Urothelium cell line (cell line): ENCODE measurements around the gene PLXDC1.
"Not testable (repeated sequence)": the region's sequence is repeated elsewhere in the genome, so short reads cannot be mapped to it uniquely, and the experiment has no call there.

Source experiments
- DNase-seq: peaks from one replicate; pipeline ENCODE4 v3.0.0; 2011; ENCODE audit warnings: low spot score, mixed read lengths
- FAIRE-seq: peaks from 2 replicates; lab custom pipeline; 2011; peaks lifted over from hg19 to GRCh38; lab: Jason Lieb, UNC

The PLXDC1 gene

GRCh38 chr17:39073916-39074315 is 77.5 kb downstream of the PLXDC1 start:
- FAIRE-seq (no peak), DNase-seq (peak; percentile 36)

DNA sequence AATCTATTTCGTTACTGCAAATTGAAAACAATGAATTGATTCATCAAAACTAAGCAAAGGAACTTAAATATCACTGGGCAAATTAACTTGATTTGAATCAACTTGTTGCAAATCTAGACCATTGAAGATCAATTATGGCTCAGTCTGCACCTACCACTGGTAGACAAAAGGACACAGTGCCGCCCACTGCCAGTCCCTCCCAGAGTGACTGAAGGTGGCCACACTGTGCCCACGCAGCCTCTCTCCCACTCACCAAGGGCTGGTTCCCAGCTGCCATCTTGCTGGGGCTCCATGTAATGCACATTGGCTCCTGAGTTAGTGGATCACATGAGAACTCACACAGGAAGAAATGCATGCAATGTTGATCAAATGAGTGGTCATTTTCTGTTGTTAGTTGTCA is 78.1 kb downstream of the PLXDC1 start:
- FAIRE-seq (peak; percentile 13), DNase-seq (no peak)

GRCh38 chr17:39071573-39071972 is 79.9 kb downstream of the PLXDC1 start:
- FAIRE-seq, result no peak
- DNase-seq, result no peak

DNA sequence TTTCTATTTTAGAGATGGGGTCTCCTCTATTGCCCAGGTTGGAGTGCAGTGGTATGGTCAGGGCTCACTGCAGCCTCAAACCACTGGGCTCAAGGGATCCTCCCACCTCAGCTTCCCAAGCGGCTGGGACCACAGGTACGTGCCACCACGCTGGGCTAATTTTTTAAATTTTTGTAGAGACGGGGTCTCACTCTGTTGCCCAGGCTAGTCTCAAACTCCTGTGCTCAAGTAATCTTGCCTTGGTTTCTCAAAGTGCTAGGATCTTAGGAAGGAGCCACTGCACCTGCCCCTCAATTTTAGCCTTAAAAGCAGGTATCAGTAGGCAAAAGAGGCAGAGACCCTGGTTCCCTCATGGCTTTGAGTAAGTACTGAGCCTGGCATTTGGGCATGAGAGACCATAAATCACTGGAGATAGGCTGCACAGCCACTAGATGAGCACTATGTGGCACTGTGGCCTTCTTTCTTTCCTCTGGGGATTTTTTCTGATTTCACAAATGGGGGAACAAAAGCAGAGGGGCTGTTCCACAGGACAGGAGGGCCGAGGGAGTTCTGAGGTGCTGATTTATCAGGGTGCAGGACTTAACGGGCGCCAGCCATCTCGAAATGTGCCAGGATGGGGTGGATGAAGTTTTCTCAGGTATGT is 82.2 kb downstream of the PLXDC1 start:
- no peak for FAIRE-seq

GRCh38 chr17:39064819-39065218 is 86.6 kb downstream of the PLXDC1 start:
- DNase-seq (no peak), FAIRE-seq (peak; percentile 70)

More for the DNA sequence above, 82.2 kb downstream of the PLXDC1 start:
- DNase-seq, result peak; percentile 72

GRCh38 chr17:39064374-39064773 is 87.1 kb downstream of the PLXDC1 start:
- peak; percentile 49 for DNase-seq
- no peak for FAIRE-seq

DNA sequence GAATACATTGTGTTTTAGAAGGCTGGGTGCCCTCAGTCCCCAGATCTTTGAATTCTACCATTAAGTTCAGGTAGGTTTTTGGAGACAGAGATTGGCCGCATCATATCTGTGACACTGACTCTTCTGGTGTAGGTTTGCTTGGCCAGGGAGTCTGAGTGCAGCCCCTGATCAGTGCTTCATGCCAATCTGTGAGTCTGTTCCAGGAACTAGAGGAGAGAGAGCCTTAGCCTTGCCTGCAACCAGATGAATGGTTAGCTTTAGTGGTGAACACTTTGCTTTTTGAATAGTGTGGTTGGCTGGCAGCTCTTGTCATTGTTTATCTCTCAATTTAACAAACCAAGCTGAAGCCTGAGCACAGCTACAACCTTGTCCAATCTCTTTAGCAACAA is 87.8 kb downstream of the PLXDC1 start:
- no peak for FAIRE-seq
- DNase-seq, result no peak

DNA sequence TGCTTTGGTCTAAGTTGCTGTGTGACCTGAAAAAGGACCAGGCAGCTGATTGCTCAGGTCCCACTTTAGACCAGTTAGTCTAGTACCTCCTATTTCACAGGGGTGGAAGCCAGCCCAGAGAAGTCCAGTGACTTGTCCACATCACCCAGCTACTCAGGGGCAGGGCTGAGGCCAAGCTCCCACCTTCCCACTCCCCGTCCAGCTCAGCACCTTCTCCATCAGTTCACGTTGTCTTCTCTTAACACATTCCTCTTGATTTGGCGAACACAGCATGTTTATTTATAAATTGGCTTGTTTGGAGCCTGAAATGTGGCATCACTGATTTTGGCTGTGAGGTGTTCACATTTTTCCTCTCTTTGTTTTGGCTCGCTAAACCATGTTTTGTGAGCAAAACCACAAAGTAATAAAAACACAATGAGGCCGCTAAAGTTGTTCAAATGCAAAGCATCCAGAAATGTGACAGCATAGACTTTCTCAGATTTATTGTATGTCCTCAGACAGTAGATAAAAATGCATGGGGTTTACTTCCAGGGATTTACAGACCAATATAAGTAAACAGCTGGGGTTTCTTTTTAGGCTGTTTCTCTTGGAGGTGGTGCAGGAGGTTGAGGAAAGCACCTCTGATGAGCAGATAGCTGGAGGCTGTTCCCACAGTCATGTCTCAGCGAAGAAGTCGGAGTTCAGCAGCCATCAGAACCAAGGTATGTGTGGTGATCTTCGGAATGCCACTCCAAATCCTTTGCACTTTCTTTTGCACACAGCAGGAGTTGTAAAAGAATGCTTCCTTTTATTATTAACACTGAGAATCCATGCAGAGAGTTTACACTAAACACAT is 88.4 kb downstream of the PLXDC1 start:
- peak; percentile 45 for DNase-seq
- FAIRE-seq, result peak; percentile 65

DNA sequence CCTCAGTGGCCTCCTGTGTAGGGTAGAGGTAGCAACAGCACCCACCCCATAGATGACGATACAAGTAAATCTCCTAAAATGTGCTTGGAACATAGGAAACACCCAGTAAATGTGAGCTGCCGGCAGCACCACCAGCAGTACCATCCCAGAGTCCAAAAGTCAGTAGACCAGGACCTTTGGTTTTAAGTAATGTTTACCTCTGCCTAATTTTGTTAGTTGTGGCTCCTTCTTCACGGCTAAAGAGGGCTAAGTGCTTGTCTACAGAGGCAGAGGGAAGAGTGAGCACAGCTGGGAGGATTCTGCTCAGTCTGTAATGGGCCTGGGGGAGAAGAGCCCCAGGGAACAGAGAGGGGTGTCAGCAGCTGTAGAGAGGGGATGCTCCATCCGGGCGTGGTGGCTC is 92.9 kb downstream of the PLXDC1 start:
- FAIRE-seq (no peak), DNase-seq (no peak)

- DNase-seq (no peak), FAIRE-seq (no peak)
Observed at GRCh38 chr17:39057701-39058206, 93.7 kb downstream of the PLXDC1 start.

DNA sequence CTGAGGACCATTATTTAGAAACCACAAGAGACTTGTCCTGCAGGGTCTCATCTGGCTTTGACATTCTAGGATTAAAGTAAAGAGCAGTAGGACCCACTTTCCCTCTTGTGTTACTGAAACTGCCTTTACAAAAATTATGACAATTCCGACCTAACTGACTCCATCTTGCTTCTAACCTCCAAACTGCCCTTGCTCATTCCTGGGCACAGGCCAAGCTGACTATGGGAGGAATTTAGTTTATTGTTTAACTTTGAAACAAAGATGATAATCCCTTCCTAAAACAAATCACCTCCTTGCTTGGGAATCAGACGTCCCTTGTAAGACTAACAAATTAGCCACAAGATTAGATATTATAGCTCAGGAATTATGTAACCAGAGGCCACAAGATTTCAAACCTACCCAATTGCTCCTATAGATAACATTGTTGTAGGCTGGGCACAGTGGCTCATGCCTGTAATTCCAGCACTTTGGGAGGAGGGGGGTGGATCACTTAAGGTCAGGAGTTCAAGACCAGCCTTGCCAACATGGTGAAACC is 97.3 kb downstream of the PLXDC1 start:
- DNase-seq (no peak), FAIRE-seq (no peak)

DNA sequence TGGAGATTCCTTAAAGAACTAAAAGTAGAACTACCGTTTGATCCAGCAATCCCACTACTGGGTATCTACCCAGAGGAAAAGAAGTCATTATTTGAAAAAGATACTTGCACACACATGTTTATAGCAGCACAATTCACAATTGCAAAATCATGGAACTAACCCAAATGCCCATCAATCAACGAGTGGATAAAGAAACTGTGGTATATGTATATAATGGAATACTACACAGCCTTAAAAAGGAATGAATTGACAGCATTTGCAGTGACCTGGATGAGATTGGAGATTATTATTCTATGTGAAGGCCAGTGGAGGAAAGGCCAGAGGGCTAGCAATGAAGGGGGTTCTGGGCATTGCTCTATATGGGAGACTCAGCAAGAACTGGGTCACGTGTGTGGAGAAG is 99.0 kb downstream of the PLXDC1 start:
- not testable (repeated sequence) for FAIRE-seq, DNase-seq

DNA sequence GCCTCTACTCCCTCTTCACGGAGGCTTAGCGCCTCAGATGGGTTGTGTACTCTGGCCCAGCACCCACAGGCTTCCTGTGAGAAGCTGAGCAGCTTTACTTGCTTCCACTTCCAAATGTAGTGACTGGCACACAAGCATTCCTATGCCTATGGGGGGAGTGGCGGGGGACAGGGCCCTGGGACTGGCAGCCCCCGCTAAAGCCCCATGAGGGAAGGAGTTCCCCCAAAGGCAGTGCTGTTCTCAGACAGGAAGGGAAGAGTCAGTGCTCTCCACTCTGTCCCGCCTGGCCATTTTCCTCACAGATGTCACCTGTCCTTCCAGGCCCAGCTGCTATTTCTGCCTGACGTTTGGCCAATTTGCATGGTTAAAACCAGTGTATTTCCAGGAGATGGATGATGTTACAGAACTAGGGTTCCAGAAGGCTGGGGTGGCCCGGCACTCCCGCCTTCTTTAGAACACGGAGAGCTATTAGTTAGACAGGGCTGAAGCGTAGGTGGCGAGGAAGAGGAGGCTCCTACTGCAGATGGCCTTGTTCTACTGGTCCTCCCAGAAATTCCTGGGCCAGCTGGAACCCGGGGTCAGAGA is 100.3 kb downstream of the PLXDC1 start:
- peak; percentile 27 for FAIRE-seq

GRCh38 chr17:39045948-39046679 is 105.3 kb downstream of the PLXDC1 start:
- FAIRE-seq, result no peak
- DNase-seq, result no peak

More for the DNA sequence above, 100.3 kb downstream of the PLXDC1 start:
- DNase-seq, result no peak

GRCh38 chr17:39036009-39036408 is 115.4 kb downstream of the PLXDC1 start:
- DNase-seq (no peak), FAIRE-seq (no peak)

DNA sequence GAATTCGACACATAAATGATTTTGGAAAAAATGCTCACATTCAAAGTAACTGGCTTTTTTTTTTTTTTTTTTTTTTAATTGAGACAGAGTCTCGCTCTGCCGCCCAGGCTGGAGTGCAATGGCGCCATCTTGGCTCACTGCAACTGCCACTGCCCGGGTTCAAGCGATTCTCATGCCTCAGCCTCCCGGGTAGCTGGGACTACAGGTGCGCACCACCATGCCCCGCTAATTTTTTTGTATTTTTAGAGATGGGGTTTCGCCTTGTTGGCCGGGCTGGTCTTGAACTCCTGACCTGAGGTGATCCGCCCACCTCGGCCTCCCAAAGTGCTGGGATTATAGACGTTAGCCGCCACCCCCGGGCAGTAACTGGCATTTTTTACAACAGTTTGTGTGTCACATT is 115.9 kb downstream of the PLXDC1 start:
- not testable (repeated sequence) for FAIRE-seq, DNase-seq

DNA sequence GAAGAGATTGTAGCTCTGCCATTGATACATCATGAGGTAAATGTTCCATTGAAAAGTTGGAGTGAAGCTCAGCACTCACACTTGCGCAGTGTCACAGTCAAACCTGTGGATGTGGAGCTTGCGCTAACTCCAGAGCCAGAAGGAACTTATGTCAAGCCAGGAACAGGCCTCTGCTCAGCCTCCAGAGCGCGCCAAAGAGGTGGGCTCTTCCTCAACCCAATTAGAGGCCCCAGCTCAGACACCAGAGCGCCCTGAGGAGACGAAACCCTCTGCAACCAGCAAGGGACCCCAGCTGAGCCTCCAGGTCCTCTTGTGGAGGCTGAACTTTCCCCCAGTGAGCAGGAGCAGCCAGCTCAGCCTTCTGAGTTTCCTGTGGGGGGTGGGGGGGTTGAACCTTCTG is 122.7 kb downstream of the PLXDC1 start:
- no peak for FAIRE-seq
- DNase-seq, result no peak

- no peak for FAIRE-seq
- no peak for DNase-seq
Observed at GRCh38 chr17:39027455-39028035, 123.9 kb downstream of the PLXDC1 start.

GRCh38 chr17:39026980-39027451 is 124.4 kb downstream of the PLXDC1 start:
- FAIRE-seq, result no peak

GRCh38 chr17:39026346-39026745 is 125.1 kb downstream of the PLXDC1 start:
- DNase-seq, FAIRE-seq: not testable (repeated sequence)

More at GRCh38 chr17:39026980-39027451, 124.4 kb downstream of the PLXDC1 start:
- DNase-seq, result peak; percentile 73
